ENCODE data around the gene ZNF300.

DNA sequence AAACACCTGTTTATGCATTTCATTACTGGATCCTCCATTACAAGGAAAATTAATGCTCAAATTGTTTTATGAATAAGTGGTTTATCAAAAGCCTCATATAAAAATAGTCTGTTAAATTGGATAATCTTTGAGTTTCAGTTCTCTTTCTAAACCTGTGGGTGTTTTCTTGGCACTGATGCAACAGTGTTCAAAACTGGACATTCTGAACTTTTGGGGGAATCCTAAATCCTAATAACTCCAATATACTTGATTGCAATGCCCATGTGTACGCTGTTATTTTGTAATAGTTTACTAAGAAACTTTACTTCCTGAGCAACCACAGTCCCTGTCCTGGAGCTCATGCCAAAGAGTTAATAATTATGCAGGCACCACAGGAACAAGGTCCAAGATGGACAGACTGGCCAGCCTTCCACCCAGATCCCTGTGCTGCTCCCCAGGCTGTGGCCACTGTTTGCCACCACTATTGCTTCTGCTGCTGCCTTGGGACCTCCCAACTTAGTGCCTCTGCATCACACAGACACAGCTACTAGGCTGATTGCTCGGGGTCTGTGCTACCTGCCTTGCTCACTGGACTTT is 44.4 kb downstream of the ZNF300 start:
- no peak for TF ChIP-seq ZNF274 (IDR thresholded peaks at IDR 0.05; ENCODE audit: low read depth, low read length)
- no peak for TF ChIP-seq YY1 (IDR thresholded peaks at IDR 0.05; ENCODE audit: insufficient read depth, insufficient read length)
